Measurements from ENCODE around the gene ITCH.

The ITCH gene

GRCh38 chr20:34527016-34527415 lies 163.9 kb downstream of the ITCH start:
- DNase-seq = no peak
- Histone ChIP-seq H3K27me3 (ENCODE audit: insufficient read depth, low read length, poor library complexity) (no peaks in the 10 kb centered on the region), H3K9ac (ENCODE audit: low read depth, low read length) (no peak overlapping the region), H3K4me3 (ENCODE audit: low read depth in 1 of 2, low read length in 2 of 2) (no peak overlapping the region), H2AFZ (ENCODE audit: low read depth, low read length) (no peak overlapping the region), H3K79me2 (ENCODE audit: insufficient read depth, low read length) (peaks cover 68% of the 10 kb centered on the region), H3K9me3 (ENCODE audit: insufficient read depth, low read length, severe bottlenecking) (no peaks in the 10 kb centered on the region), H4K20me1 (ENCODE audit: insufficient read depth, low read length) (peaks cover 48% of the 10 kb centered on the region), H3K4me2 (ENCODE audit: insufficient read depth, low read length) (no peak overlapping the region), H3K27ac (ENCODE audit: low read length) (no peak overlapping the region), H3K36me3 (ENCODE audit: insufficient read depth, low read length) (peaks cover 84% of the 10 kb centered on the region), H3K4me1 (ENCODE audit: insufficient read depth, low read length) (no peaks in the 10 kb centered on the region)
- no peak for ATAC-seq (ENCODE audit: insufficient read depth, low read depth)
- TF ChIP-seq CTCF (IDR thresholded peaks at IDR 0.05; ENCODE audit: borderline replicate concordance, extremely low read depth, low read length, poor library complexity, severe bottlenecking) (no peak), EZH2 (IDR thresholded peaks at IDR 0.05; ENCODE audit: borderline replicate concordance, low read depth, low read length, severe bottlenecking) (no peak)

GRCh38 chr20:34528921-34529297 lies 165.8 kb downstream of the ITCH start:
- Histone ChIP-seq H3K4me2 (ENCODE audit: insufficient read depth, low read length) (no peak overlapping the region), H3K9ac (ENCODE audit: low read depth, low read length) (no peak overlapping the region), H3K9me3 (ENCODE audit: insufficient read depth, low read length, severe bottlenecking) (no peaks in the 10 kb centered on the region), H2AFZ (ENCODE audit: low read depth, low read length) (no peak overlapping the region), H3K36me3 (ENCODE audit: insufficient read depth, low read length) (peaks cover 86% of the 10 kb centered on the region), H3K27ac (ENCODE audit: low read length) (no peak overlapping the region), H3K27me3 (ENCODE audit: insufficient read depth, low read length, poor library complexity) (no peaks in the 10 kb centered on the region), H4K20me1 (ENCODE audit: insufficient read depth, low read length) (peaks cover 42% of the 10 kb centered on the region), H3K4me1 (ENCODE audit: insufficient read depth, low read length) (no peaks in the 10 kb centered on the region), H3K4me3 (ENCODE audit: low read depth in 1 of 2, low read length in 2 of 2) (no peak overlapping the region), H3K79me2 (ENCODE audit: insufficient read depth, low read length) (peaks cover 62% of the 10 kb centered on the region)
- TF ChIP-seq EZH2 (IDR thresholded peaks at IDR 0.05; ENCODE audit: borderline replicate concordance, low read depth, low read length, severe bottlenecking) = no peak
- TF ChIP-seq CTCF (IDR thresholded peaks at IDR 0.05; ENCODE audit: borderline replicate concordance, extremely low read depth, low read length, poor library complexity, severe bottlenecking) = no peak
- no peak for ATAC-seq (ENCODE audit: insufficient read depth, low read depth)
- DNase-seq = no peak

GRCh38 chr20:34529742-34530141 lies 166.7 kb downstream of the ITCH start:
- Histone ChIP-seq H3K36me3 (ENCODE audit: insufficient read depth, low read length) (peaks cover 89% of the 10 kb centered on the region), H3K4me3 (ENCODE audit: low read depth in 1 of 2, low read length in 2 of 2) (no peak overlapping the region), H3K9me3 (ENCODE audit: insufficient read depth, low read length, severe bottlenecking) (no peaks in the 10 kb centered on the region), H3K79me2 (ENCODE audit: insufficient read depth, low read length) (peaks cover 53% of the 10 kb centered on the region), H3K27me3 (ENCODE audit: insufficient read depth, low read length, poor library complexity) (no peaks in the 10 kb centered on the region), H3K4me1 (ENCODE audit: insufficient read depth, low read length) (no peaks in the 10 kb centered on the region), H4K20me1 (ENCODE audit: insufficient read depth, low read length) (peaks cover 42% of the 10 kb centered on the region), H2AFZ (ENCODE audit: low read depth, low read length) (no peak overlapping the region), H3K27ac (ENCODE audit: low read length) (no peak overlapping the region), H3K9ac (ENCODE audit: low read depth, low read length) (no peak overlapping the region), H3K4me2 (ENCODE audit: insufficient read depth, low read length) (no peak overlapping the region)
- no peak for ATAC-seq (ENCODE audit: insufficient read depth, low read depth)
- no peak for DNase-seq
- no peak for TF ChIP-seq EZH2 (IDR thresholded peaks at IDR 0.05; ENCODE audit: borderline replicate concordance, low read depth, low read length, severe bottlenecking)
- no peak for TF ChIP-seq CTCF (IDR thresholded peaks at IDR 0.05; ENCODE audit: borderline replicate concordance, extremely low read depth, low read length, poor library complexity, severe bottlenecking)

GRCh38 chr20:34530342-34530741 lies 167.3 kb downstream of the ITCH start:
- no peak overlapping the region for H3K4me2 ChIP-seq (ENCODE audit: insufficient read depth, low read length)
- H3K9ac ChIP-seq (ENCODE audit: low read depth, low read length) = no peak overlapping the region
- no peaks in the 10 kb centered on the region for H3K27me3 ChIP-seq (ENCODE audit: insufficient read depth, low read length, poor library complexity)
- peaks cover 90% of the 10 kb centered on the region for H3K36me3 ChIP-seq (ENCODE audit: insufficient read depth, low read length)
- no peak for TF ChIP-seq CTCF (IDR thresholded peaks at IDR 0.05; ENCODE audit: borderline replicate concordance, extremely low read depth, low read length, poor library complexity, severe bottlenecking)
- TF ChIP-seq EZH2 (IDR thresholded peaks at IDR 0.05; ENCODE audit: borderline replicate concordance, low read depth, low read length, severe bottlenecking) = no peak
- no peaks in the 10 kb centered on the region for H3K9me3 ChIP-seq (ENCODE audit: insufficient read depth, low read length, severe bottlenecking)
- no peaks in the 10 kb centered on the region for H3K4me1 ChIP-seq (ENCODE audit: insufficient read depth, low read length)
- no peak overlapping the region for H3K27ac ChIP-seq (ENCODE audit: low read length)
- H3K79me2 ChIP-seq (ENCODE audit: insufficient read depth, low read length) = peaks cover 47% of the 10 kb centered on the region
- no peak overlapping the region for H2AFZ ChIP-seq (ENCODE audit: low read depth, low read length)
- no peak overlapping the region for H3K4me3 ChIP-seq (ENCODE audit: low read depth in 1 of 2, low read length in 2 of 2)
- DNase-seq (no peak), ATAC-seq (ENCODE audit: insufficient read depth, low read depth) (no peak)
- peaks cover 37% of the 10 kb centered on the region for H4K20me1 ChIP-seq (ENCODE audit: insufficient read depth, low read length)
